K562 (cell line): ENCODE data around the gene INMT.

Source experiments
- CBFB ChIP-seq: sonication (generic); formaldehyde crosslinking; IDR thresholded peaks from 2 replicates; pipeline ENCODE4 v1.4.0; 2020; ENCODE audit warnings: mild to moderate bottlenecking, missing genetic modification reagents
- CC2D1A ChIP-seq: fragments of 450-650 bp; IDR thresholded peaks from 2 replicates; pipeline ENCODE4 v1.6.1; 2017; ENCODE audit warnings: mild to moderate bottlenecking
- DACH1 ChIP-seq: fragments of 450-650 bp; IDR thresholded peaks from 2 replicates; pipeline ENCODE4 v1.6.1; 2018; ENCODE audit not compliant: partially characterized antibody
- FOXK1 ChIP-seq: sonication (generic); formaldehyde crosslinking; IDR thresholded peaks from 2 replicates; pipeline ENCODE4 v1.8.0; 2022; ENCODE audit warnings: missing genetic modification reagents, mild to moderate bottlenecking, borderline replicate concordance
- NFE2 ChIP-seq: IDR thresholded peaks from 2 replicates; pipeline ENCODE4 v1.6.1; 2014; ENCODE audit warnings: antibody characterized with exemption, low read depth
- SP1 ChIP-seq: sonication (generic); formaldehyde crosslinking; IDR thresholded peaks from 2 replicates; pipeline ENCODE4 v1.8.1; 2022; ENCODE audit warnings: mild to moderate bottlenecking, missing genetic modification reagents
- TAF1 ChIP-seq: IDR thresholded peaks from 2 replicates; pipeline ENCODE4 v1.6.1; 2011; ENCODE audit warnings: mild to moderate bottlenecking, low read length, moderate library complexity; ENCODE audit not compliant: insufficient read depth, control insufficient read depth, severe bottlenecking; ENCODE audit errors: extremely low read depth
- ZNF232 ChIP-seq: sonication (generic); formaldehyde crosslinking; IDR thresholded peaks from 2 replicates; pipeline ENCODE4 v1.8.0; 2022; ENCODE audit warnings: mild to moderate bottlenecking, missing genetic modification reagents
- ZNF699 ChIP-seq: fragments of 250-450 bp; sonication (Bioruptor Pico); IDR thresholded peaks from 2 replicates; pipeline ENCODE4 v1.8.0; 2021; ENCODE audit warnings: mild to moderate bottlenecking, moderate library complexity; ENCODE audit not compliant: insufficient replicate concordance
- TF ChIP-seq, protein P1 (sequence below), 3 experiments: IDR thresholded peaks in 2 of 3; conservative IDR thresholded peaks in 1 of 3; 2 replicates each; pipeline ENCODE4 v1.5.1; 2011 to 2012; ENCODE audit warnings: low read length in 3 of 3, mild to moderate bottlenecking in 3 of 3, control low read depth in 2 of 3, improper control_type of control experiment in 1 of 3, inconsistent platforms in 1 of 3, low read depth in 1 of 3, mixed read lengths in 1 of 3, moderate library complexity in 1 of 3; ENCODE audit not compliant: insufficient read depth in 2 of 3
- TF ChIP-seq, protein P2 (sequence below): sonication (generic); formaldehyde crosslinking; IDR thresholded peaks from 2 replicates; pipeline ENCODE4 v1.8.0; 2022; ENCODE audit warnings: missing genetic modification reagents, mild to moderate bottlenecking, borderline replicate concordance
- TF ChIP-seq, protein P3 (sequence below): sonication (generic); formaldehyde crosslinking; IDR thresholded peaks from 2 replicates; pipeline ENCODE4 v1.5.0; 2020; ENCODE audit warnings: missing genetic modification reagents
- TF ChIP-seq, protein P4 (sequence below), 2 experiments: fragments of 450-650 bp; formaldehyde crosslinking in 1 of 2; IDR thresholded peaks; 2 replicates each; pipeline versions ENCODE4 v1.4.0 to v1.6.1; 2014 to 2020; ENCODE audit warnings: mild to moderate bottlenecking in 2 of 2, borderline replicate concordance in 1 of 2, low read depth in 1 of 2
- TF ChIP-seq, protein P5 (sequence below): fragments of 150-350 bp; IDR thresholded peaks from 2 replicates; pipeline ENCODE4 v1.6.1; 2014; ENCODE audit warnings: low read depth, mild to moderate bottlenecking, low read length, borderline replicate concordance

DNA sequence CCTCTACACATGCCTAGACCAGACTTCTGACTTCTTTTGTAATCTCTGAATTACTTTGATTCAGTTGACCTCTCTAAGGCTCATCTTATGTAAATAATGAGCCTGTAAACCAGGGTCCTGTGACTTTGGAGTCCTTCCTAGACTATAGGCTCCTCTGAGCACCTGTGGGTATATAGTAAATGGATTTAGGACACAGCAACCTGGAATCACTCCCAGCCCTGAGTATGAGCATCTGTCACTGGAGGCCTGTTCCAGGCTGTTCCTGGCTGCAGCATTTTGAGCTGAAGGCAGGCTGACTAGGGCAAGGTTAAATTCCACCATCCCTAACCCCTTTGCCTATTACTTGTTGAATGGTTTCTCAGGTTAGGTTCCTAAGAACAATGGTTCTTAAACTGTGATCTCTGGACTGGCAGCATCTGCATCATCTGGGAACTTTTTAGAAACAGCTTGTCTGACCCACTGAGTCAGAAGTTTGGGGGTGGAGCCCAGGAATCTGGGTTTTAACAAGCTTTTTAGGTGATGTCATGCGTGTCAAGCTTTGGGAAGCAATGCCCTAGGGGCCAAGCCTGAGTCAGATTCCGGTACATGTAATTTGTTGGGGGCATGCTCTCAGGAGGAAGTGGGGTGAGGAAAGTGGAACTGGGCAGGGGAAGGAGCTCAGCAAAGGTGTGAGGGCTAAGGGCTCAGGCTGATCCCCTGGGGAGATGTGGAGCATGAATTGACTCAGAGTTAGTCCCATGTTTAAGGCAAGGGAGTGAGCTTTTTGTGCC is 47.5 kb downstream of the INMT start:
- TF ChIP-seq, protein P1, sequence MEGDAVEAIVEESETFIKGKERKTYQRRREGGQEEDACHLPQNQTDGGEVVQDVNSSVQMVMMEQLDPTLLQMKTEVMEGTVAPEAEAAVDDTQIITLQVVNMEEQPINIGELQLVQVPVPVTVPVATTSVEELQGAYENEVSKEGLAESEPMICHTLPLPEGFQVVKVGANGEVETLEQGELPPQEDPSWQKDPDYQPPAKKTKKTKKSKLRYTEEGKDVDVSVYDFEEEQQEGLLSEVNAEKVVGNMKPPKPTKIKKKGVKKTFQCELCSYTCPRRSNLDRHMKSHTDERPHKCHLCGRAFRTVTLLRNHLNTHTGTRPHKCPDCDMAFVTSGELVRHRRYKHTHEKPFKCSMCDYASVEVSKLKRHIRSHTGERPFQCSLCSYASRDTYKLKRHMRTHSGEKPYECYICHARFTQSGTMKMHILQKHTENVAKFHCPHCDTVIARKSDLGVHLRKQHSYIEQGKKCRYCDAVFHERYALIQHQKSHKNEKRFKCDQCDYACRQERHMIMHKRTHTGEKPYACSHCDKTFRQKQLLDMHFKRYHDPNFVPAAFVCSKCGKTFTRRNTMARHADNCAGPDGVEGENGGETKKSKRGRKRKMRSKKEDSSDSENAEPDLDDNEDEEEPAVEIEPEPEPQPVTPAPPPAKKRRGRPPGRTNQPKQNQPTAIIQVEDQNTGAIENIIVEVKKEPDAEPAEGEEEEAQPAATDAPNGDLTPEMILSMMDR (IDR thresholded peaks at IDR 0.05 in 2 of 3, conservative IDR thresholded peaks at IDR 0.05 in 1 of 3; ENCODE audit: insufficient read depth in 2 of 3, low read depth in 1 of 3, low read length in 3 of 3): no peak
- no peak for TF ChIP-seq NFE2
- TF ChIP-seq ZNF699: no peak
- TF ChIP-seq CBFB (CRISPR knock-in tag): no peak
- TF ChIP-seq FOXK1: no peak
- no peak for TF ChIP-seq ZNF232 (CRISPR knock-in tag)
- no peak for TF ChIP-seq TAF1
- TF ChIP-seq CC2D1A: no peak
- TF ChIP-seq, protein P2, sequence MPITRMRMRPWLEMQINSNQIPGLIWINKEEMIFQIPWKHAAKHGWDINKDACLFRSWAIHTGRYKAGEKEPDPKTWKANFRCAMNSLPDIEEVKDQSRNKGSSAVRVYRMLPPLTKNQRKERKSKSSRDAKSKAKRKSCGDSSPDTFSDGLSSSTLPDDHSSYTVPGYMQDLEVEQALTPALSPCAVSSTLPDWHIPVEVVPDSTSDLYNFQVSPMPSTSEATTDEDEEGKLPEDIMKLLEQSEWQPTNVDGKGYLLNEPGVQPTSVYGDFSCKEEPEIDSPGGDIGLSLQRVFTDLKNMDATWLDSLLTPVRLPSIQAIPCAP (CRISPR knock-in tag): no peak
- TF ChIP-seq, protein P3, sequence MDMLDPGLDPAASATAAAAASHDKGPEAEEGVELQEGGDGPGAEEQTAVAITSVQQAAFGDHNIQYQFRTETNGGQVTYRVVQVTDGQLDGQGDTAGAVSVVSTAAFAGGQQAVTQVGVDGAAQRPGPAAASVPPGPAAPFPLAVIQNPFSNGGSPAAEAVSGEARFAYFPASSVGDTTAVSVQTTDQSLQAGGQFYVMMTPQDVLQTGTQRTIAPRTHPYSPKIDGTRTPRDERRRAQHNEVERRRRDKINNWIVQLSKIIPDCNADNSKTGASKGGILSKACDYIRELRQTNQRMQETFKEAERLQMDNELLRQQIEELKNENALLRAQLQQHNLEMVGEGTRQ (CRISPR knock-in tag): no peak
- TF ChIP-seq, protein P4, sequence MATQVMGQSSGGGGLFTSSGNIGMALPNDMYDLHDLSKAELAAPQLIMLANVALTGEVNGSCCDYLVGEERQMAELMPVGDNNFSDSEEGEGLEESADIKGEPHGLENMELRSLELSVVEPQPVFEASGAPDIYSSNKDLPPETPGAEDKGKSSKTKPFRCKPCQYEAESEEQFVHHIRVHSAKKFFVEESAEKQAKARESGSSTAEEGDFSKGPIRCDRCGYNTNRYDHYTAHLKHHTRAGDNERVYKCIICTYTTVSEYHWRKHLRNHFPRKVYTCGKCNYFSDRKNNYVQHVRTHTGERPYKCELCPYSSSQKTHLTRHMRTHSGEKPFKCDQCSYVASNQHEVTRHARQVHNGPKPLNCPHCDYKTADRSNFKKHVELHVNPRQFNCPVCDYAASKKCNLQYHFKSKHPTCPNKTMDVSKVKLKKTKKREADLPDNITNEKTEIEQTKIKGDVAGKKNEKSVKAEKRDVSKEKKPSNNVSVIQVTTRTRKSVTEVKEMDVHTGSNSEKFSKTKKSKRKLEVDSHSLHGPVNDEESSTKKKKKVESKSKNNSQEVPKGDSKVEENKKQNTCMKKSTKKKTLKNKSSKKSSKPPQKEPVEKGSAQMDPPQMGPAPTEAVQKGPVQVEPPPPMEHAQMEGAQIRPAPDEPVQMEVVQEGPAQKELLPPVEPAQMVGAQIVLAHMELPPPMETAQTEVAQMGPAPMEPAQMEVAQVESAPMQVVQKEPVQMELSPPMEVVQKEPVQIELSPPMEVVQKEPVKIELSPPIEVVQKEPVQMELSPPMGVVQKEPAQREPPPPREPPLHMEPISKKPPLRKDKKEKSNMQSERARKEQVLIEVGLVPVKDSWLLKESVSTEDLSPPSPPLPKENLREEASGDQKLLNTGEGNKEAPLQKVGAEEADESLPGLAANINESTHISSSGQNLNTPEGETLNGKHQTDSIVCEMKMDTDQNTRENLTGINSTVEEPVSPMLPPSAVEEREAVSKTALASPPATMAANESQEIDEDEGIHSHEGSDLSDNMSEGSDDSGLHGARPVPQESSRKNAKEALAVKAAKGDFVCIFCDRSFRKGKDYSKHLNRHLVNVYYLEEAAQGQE (IDR thresholded peaks at IDR 0.05; ENCODE audit: borderline replicate concordance): no peak
- TF ChIP-seq, protein P4 (CRISPR knock-in tag; IDR thresholded peaks at IDR 0.05; ENCODE audit: low read depth): no peak
- TF ChIP-seq, protein P5, sequence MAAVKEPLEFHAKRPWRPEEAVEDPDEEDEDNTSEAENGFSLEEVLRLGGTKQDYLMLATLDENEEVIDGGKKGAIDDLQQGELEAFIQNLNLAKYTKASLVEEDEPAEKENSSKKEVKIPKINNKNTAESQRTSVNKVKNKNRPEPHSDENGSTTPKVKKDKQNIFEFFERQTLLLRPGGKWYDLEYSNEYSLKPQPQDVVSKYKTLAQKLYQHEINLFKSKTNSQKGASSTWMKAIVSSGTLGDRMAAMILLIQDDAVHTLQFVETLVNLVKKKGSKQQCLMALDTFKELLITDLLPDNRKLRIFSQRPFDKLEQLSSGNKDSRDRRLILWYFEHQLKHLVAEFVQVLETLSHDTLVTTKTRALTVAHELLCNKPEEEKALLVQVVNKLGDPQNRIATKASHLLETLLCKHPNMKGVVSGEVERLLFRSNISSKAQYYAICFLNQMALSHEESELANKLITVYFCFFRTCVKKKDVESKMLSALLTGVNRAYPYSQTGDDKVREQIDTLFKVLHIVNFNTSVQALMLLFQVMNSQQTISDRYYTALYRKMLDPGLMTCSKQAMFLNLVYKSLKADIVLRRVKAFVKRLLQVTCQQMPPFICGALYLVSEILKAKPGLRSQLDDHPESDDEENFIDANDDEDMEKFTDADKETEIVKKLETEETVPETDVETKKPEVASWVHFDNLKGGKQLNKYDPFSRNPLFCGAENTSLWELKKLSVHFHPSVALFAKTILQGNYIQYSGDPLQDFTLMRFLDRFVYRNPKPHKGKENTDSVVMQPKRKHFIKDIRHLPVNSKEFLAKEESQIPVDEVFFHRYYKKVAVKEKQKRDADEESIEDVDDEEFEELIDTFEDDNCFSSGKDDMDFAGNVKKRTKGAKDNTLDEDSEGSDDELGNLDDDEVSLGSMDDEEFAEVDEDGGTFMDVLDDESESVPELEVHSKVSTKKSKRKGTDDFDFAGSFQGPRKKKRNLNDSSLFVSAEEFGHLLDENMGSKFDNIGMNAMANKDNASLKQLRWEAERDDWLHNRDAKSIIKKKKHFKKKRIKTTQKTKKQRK: no peak
- TF ChIP-seq DACH1: no peak
- TF ChIP-seq SP1 (CRISPR knock-in tag): no peak
